Stomach (tissue), 9 donors: ENCODE measurements around the gene SLC1A6. TPM values are rescaled to one million over a fixed set of nuclear protein-coding genes. Genes with fewer than 3 reads are reported as not detected.
"Not testable (repeated sequence)": the region's sequence is repeated elsewhere in the genome, so short reads cannot be mapped to it uniquely, and the experiment has no call there.

ENCODE experiments used
- DNase-seq, 2 donors: peaks; one replicate each; pipeline versions ENCODE4 v3.0.0 to v3.0.0-alpha.2; 2013 to 2019
- H3K27ac ChIP-seq, 5 donors: fragments of 200-600 bp in 4 of 5; sonication (generic) in 4 of 5; one replicate each; pipeline ENCODE4 v1.5.1; 2013 to 2019; ENCODE audit warnings: mild to moderate bottlenecking in 1 of 5, moderate library complexity in 1 of 5
- H3K27me3 ChIP-seq, 3 donors: fragments of 200-600 bp; sonication (generic); one replicate each; pipeline ENCODE4 v1.5.1; 2017 to 2019; ENCODE audit warnings: mixed run types in 1 of 3
- H3K36me3 ChIP-seq, 4 donors: fragments of 200-600 bp; sonication (generic); 1 replicate in 3 of 4; 2 replicates in 1 of 4; pipeline ENCODE4 v1.5.1; 2016 to 2019
- H3K4me1 ChIP-seq, 4 donors: fragments of 200-600 bp; sonication (generic); one replicate each; pipeline ENCODE4 v1.5.1; 2016 to 2019
- H3K4me3 ChIP-seq, 4 donors: fragments of 200-600 bp; sonication (generic) in 3 of 4; one replicate each; pipeline ENCODE4 v1.5.1; 2016 to 2019; ENCODE audit warnings: mild to moderate bottlenecking in 1 of 4
- H3K9me3 ChIP-seq, 4 donors: fragments of 200-600 bp; sonication (generic); one replicate each; pipeline ENCODE4 v1.5.1; 2016 to 2019
- EP300 ChIP-seq: sonication (generic); formaldehyde crosslinking; IDR thresholded peaks from one replicate; pipeline ENCODE4 v1.6.1; 2017; ENCODE audit warnings: antibody characterized with exemption
- POLR2A ChIP-seq, 4 donors: fragments of 450-650 bp; IDR thresholded peaks; one replicate each; pipeline ENCODE4 v1.6.1; 2016; ENCODE audit warnings: antibody characterized with exemption in 4 of 4, control low read depth in 2 of 4, mild to moderate bottlenecking in 1 of 4, moderate library complexity in 1 of 4
- POLR2AphosphoS5 ChIP-seq, 3 donors: sonication (generic); formaldehyde crosslinking; IDR thresholded peaks; one replicate each; pipeline ENCODE4 v1.6.1; 2016; ENCODE audit warnings: antibody characterized with exemption in 3 of 3
- WGBS, 5 donors: extraction: QIAGEN DNeasy Blood & Tissue Kit in 3 of 5; methylation state at CpG; one replicate each; pipeline versions ENCODE4 v1.1.5 to v1.1.7; 2013 to 2018; 5-methylcytosine and 5-hydroxymethylcytosine counted together
- intact Hi-C: fragments of 100-400 bp; cut with DNase I; formaldehyde crosslinking; loops from one replicate; pipeline ENCODE4 v1.15.1; 2023; ENCODE audit warnings: low total_unique reads
- polyA plus RNA-seq, 3 donors: library from polyadenylated mRNA; stranded (reverse); fragments of 200-250 nt; gene quantifications; one replicate each; pipeline ENCODE4 v1.2.3, GENCODE V29; 2013
- total RNA-seq, 5 donors: library from RNA; depleted of rRNA; stranded (reverse); fragments of >200 nt; gene quantifications; one replicate each; pipeline versions ENCODE4 v1.1.0 to v1.2.3, GENCODE V29; 2014 to 2016
- TF ChIP-seq, protein P1 (sequence below), 7 experiments: fragments of 450-650 bp in 4 of 7; fragments of 200-600 bp in 3 of 7; sonication (generic) in 3 of 7; IDR thresholded peaks; one replicate each; pipeline ENCODE4 v1.5.1; 2016 to 2019; ENCODE audit warnings: antibody characterized with exemption in 7 of 7, control low read depth in 2 of 7, mild to moderate bottlenecking in 1 of 7
- donor health status: healthy with polysubstance abuse.
- donor health status: Bipolar disorder and iron deficiency.
- donor health status: healthy.

SLC1A6 gene
- total and polyA plus RNA-seq, 8 donors = 0.37 TPM; not detected in 7

DNA sequence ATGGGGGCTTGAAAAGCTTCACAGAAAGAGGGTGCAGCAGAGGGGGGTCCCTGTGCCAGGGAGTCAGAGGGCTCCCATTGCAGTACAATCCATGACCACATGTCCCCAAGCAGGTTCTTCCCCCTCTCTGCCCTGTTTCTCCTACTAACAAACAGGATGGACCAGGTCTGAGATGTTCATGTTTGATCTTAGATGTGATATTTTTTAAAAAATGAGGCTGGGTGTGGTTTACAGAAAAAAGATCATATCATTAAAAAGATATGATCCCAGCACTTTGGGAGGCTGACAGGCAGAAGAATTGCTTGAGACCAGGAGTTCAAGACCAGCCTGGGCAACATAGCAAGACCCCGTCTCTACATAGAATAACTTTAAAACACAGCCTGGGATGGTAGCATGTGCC, 29.2 kb downstream of the SLC1A6 start:
- H3K4me1 ChIP-seq = no peaks in the 10 kb centered on the region
- TF ChIP-seq EP300 (no peak), POLR2AphosphoS5 (IDR thresholded peaks at IDR 0.05) (no peak), POLR2A (IDR thresholded peaks at IDR 0.05) (no peak)
- TF ChIP-seq, protein P1, sequence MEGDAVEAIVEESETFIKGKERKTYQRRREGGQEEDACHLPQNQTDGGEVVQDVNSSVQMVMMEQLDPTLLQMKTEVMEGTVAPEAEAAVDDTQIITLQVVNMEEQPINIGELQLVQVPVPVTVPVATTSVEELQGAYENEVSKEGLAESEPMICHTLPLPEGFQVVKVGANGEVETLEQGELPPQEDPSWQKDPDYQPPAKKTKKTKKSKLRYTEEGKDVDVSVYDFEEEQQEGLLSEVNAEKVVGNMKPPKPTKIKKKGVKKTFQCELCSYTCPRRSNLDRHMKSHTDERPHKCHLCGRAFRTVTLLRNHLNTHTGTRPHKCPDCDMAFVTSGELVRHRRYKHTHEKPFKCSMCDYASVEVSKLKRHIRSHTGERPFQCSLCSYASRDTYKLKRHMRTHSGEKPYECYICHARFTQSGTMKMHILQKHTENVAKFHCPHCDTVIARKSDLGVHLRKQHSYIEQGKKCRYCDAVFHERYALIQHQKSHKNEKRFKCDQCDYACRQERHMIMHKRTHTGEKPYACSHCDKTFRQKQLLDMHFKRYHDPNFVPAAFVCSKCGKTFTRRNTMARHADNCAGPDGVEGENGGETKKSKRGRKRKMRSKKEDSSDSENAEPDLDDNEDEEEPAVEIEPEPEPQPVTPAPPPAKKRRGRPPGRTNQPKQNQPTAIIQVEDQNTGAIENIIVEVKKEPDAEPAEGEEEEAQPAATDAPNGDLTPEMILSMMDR (IDR thresholded peaks at IDR 0.05) = no peak
- peaks cover 0 to 33% (median 8%) of the 10 kb centered on the region in 3 donors for H3K27me3 ChIP-seq
- peaks cover 0 to 10% (median 5%) of the 10 kb centered on the region in 4 donors for H3K9me3 ChIP-seq
- no peak for DNase-seq
- no peak overlapping the region for H3K27ac ChIP-seq
- 88 to 100% (median 92%) methylated on average over 1 of the region's 1 CpG for WGBS, 5 donors
- intact Hi-C loops = no loop called here
- H3K36me3 ChIP-seq = no peaks in the 10 kb centered on the region
- no peak overlapping the region for H3K4me3 ChIP-seq

GRCh38 chr19:14949876-14950275, 29.8 kb downstream of the SLC1A6 start:
- Histone ChIP-seq H3K9me3 (peaks cover 0 to 10% (median 3%) of the 10 kb centered on the region in 4 donors), H3K27me3 (peaks cover 0 to 32% (median 8%) of the 10 kb centered on the region in 3 donors), H3K4me1 (no peaks in the 10 kb centered on the region), H3K4me3 (no peak overlapping the region), H3K27ac (no peak overlapping the region), H3K36me3 (no peaks in the 10 kb centered on the region)
- DNase-seq = no peak
- no peak for TF ChIP-seq POLR2A (IDR thresholded peaks at IDR 0.05)
- TF ChIP-seq POLR2AphosphoS5 (IDR thresholded peaks at IDR 0.05) = no peak
- no peak for TF ChIP-seq EP300
- TF ChIP-seq, protein P1 (IDR thresholded peaks at IDR 0.05) = no peak
- WGBS, 5 donors = 50 to 70% (median 64%) methylated on average over 8 of the region's 8 CpGs
- intact Hi-C loops = no loop called here

GRCh38 chr19:14949413-14949812, 30.3 kb downstream of the SLC1A6 start:
- DNase-seq, H3K27ac ChIP-seq, intact Hi-C loops, H3K36me3 ChIP-seq, H3K9me3 ChIP-seq, H3K4me3 ChIP-seq, H3K4me1 ChIP-seq: not testable (repeated sequence)
- peaks cover 0 to 27% (median 7%) of the 10 kb centered on the region in 3 donors for H3K27me3 ChIP-seq
- 81 to 92% (median 87%) methylated on average over 10 of the region's 10 CpGs for WGBS, 5 donors

DNA sequence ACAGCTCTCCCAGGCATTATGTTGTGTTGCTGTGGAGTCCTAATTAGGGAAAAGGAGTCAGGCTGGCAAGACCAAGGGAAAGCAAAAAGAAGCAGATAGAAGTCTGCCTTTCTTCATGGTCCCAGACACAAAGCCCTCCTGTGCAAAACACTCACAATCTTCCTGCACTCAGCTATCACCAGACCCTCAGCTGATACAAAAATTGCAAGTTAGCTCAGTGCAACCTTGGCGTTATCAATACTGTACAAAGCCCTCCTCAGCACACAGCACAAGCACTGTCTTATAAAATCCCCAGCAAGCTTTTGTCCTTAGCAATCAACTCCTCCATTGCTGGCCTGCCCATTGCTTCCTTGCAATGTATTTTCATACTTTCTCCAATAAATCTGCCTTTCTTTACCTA, 35.2 kb downstream of the SLC1A6 start:
- H3K27me3 ChIP-seq = peaks cover 0 to 9% (median 0%) of the 10 kb centered on the region in 3 donors
- no peak overlapping the region for H3K27ac ChIP-seq
- TF ChIP-seq POLR2AphosphoS5 (IDR thresholded peaks at IDR 0.05) (no peak), POLR2A (IDR thresholded peaks at IDR 0.05) (no peak), EP300 (no peak)
- TF ChIP-seq, protein P1 (IDR thresholded peaks at IDR 0.05) = no peak
- intact Hi-C loops = no loop called here
- 76 to 88% (median 78%) methylated on average over 1 of the region's 1 CpG for WGBS, 5 donors
- no peak for DNase-seq
- no peaks in the 10 kb centered on the region for H3K4me1 ChIP-seq
- no peaks in the 10 kb centered on the region for H3K36me3 ChIP-seq
- H3K4me3 ChIP-seq = no peak overlapping the region
- no peaks in the 10 kb centered on the region for H3K9me3 ChIP-seq

DNA sequence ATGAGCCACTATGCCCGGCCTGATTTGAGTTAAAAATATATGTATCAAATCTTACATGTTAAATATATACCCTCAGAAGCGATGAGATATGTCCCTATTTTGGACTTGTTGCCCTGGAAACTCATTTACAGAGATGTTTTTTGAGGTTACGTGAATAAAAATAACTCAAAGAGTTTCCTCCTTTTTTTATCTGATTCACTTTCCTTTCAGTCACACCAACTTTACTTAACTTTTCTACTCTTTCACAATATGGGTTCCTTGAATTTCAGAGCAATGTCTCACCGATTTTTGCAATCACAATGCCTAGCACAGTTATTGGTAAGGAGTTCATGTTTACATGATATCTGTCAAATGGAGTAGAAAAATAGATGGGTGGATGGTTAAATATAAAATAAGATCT, 36.1 kb downstream of the SLC1A6 start:
- 50 to 61% (median 59%) methylated on average over 4 of the region's 4 CpGs for WGBS, 5 donors
- Histone ChIP-seq H3K4me1 (no peaks in the 10 kb centered on the region), H3K36me3 (no peaks in the 10 kb centered on the region), H3K4me3 (no peak overlapping the region), H3K27me3 (peaks cover 0 to 9% (median 0%) of the 10 kb centered on the region in 3 donors), H3K9me3 (no peaks in the 10 kb centered on the region), H3K27ac (no peak overlapping the region)
- no peak for TF ChIP-seq POLR2AphosphoS5 (IDR thresholded peaks at IDR 0.05)
- no peak for DNase-seq
- intact Hi-C loops = no loop called here
